Memory B cell (primary cell): ENCODE measurements around the gene RFWD3.
A peak's percentile ranks its signal among the peaks of the same experiment; 100 is the strongest.

Experiments used
- ATAC-seq: fragments of 150-1000 bp; cut with Tn5 transposase; 2 replicates; pipeline ENCODE4 v1.10.0; 2021; ENCODE audit warnings: low read depth, mild to moderate bottlenecking, moderate library complexity
- DNase-seq, 2 donors: peaks; one replicate each; pipeline ENCODE4 v3.0.0; 2022; ENCODE audit warnings: low spot score in 2 of 2
- H3K27ac Mint-ChIP-seq: one replicate; pipeline ENCODE4 v1.8.0; 2022; ENCODE audit warnings: mild to moderate bottlenecking, moderate library complexity, mixed read lengths
- H3K27me3 Mint-ChIP-seq: one replicate; pipeline ENCODE4 v1.8.0; 2022; ENCODE audit warnings: mixed read lengths
- H3K36me3 Mint-ChIP-seq: one replicate; pipeline ENCODE4 v1.8.0; 2022; ENCODE audit warnings: mild to moderate bottlenecking, mixed read lengths
- H3K4me1 Mint-ChIP-seq: one replicate; pipeline ENCODE4 v1.8.0; 2022; ENCODE audit warnings: mixed read lengths
- H3K4me3 Mint-ChIP-seq: one replicate; pipeline ENCODE4 v1.8.0; 2022; ENCODE audit warnings: mild to moderate bottlenecking, moderate library complexity, mixed read lengths
- H3K9me3 Mint-ChIP-seq: one replicate; pipeline ENCODE4 v1.8.0; 2022; ENCODE audit warnings: mixed read lengths

The RFWD3 gene

GRCh38 chr16:74666425-74667254 lies at the start of gene RFWD3:
Gene RFWD3, minus strand, starts transcription at chr16:74666877. Its CDS starts 5,428 bp downstream, at chr16:74661449.
- Mint-ChIP-seq H3K4me1 (peaks cover 19% of the 10 kb centered on the region), H3K4me3 (peak within 1 kb of the TSS; percentile 86), H3K27ac (peak within 1 kb of the TSS; percentile 81), H3K9me3 (no peaks in the 10 kb centered on the region), H3K36me3 (peaks cover 10% of the 10 kb centered on the region), H3K27me3 (no peaks in the 10 kb centered on the region)
- peak; percentile 86 to 95 for DNase-seq
- ATAC-seq, result peak; percentile 99

- no peaks in the 10 kb centered on the region for H3K27me3 Mint-ChIP-seq
- ATAC-seq, result no peak
- no peaks in the 10 kb centered on the region for H3K9me3 Mint-ChIP-seq
- H3K36me3 Mint-ChIP-seq, result peaks cover 8% of the 10 kb centered on the region
- no peak for DNase-seq
- H3K4me3 Mint-ChIP-seq, result no peak overlapping the region
- H3K27ac Mint-ChIP-seq, result no peak overlapping the region
- H3K4me1 Mint-ChIP-seq, result peaks cover 4% of the 10 kb centered on the region
Measured at GRCh38 chr16:74716355-74716754, 49.7 kb upstream of the RFWD3 start.

GRCh38 chr16:74713876-74714275 lies 47.2 kb upstream of the RFWD3 start:
- no peak overlapping the region for H3K4me3 Mint-ChIP-seq
- ATAC-seq (no peak), DNase-seq (no peak)
- H3K4me1 Mint-ChIP-seq, result peaks cover 2% of the 10 kb centered on the region
- H3K27ac Mint-ChIP-seq, result no peak overlapping the region
- H3K27me3 Mint-ChIP-seq, result no peaks in the 10 kb centered on the region
- H3K36me3 Mint-ChIP-seq, result peaks cover 2% of the 10 kb centered on the region
- no peaks in the 10 kb centered on the region for H3K9me3 Mint-ChIP-seq

- ATAC-seq (no peak), DNase-seq (no peak)
- no peak overlapping the region for H3K27ac Mint-ChIP-seq
- H3K36me3 Mint-ChIP-seq, result peaks cover 2% of the 10 kb centered on the region
- no peaks in the 10 kb centered on the region for H3K27me3 Mint-ChIP-seq
- H3K4me1 Mint-ChIP-seq, result peaks cover 2% of the 10 kb centered on the region
- no peaks in the 10 kb centered on the region for H3K9me3 Mint-ChIP-seq
- H3K4me3 Mint-ChIP-seq, result no peak overlapping the region
Measured at GRCh38 chr16:74713325-74713724, 46.6 kb upstream of the RFWD3 start.

GRCh38 chr16:74711938-74712337 lies 45.3 kb upstream of the RFWD3 start:
- H3K4me1 Mint-ChIP-seq, result peaks cover 2% of the 10 kb centered on the region
- no peak overlapping the region for H3K4me3 Mint-ChIP-seq
- no peak overlapping the region for H3K27ac Mint-ChIP-seq
- H3K27me3 Mint-ChIP-seq, result no peaks in the 10 kb centered on the region
- DNase-seq, result no peak
- no peak for ATAC-seq
- H3K36me3 Mint-ChIP-seq, result peaks cover 2% of the 10 kb centered on the region
- no peaks in the 10 kb centered on the region for H3K9me3 Mint-ChIP-seq

- Mint-ChIP-seq H3K4me1 (peaks cover 2% of the 10 kb centered on the region), H3K9me3 (no peaks in the 10 kb centered on the region), H3K4me3 (no peak overlapping the region), H3K27ac (no peak overlapping the region), H3K27me3 (no peaks in the 10 kb centered on the region), H3K36me3 (peaks cover 2% of the 10 kb centered on the region)
- no peak for ATAC-seq
- no peak for DNase-seq
Measured at GRCh38 chr16:74710401-74710800, 43.7 kb upstream of the RFWD3 start.

GRCh38 chr16:74709441-74709877 lies 42.8 kb upstream of the RFWD3 start:
- H3K4me1 Mint-ChIP-seq, result peaks cover 2% of the 10 kb centered on the region
- DNase-seq, result peak; percentile 82
- peaks cover 2% of the 10 kb centered on the region for H3K36me3 Mint-ChIP-seq
- H3K27me3 Mint-ChIP-seq, result no peaks in the 10 kb centered on the region
- peak; percentile 98 for ATAC-seq
- no peak overlapping the region for H3K4me3 Mint-ChIP-seq
- no peak overlapping the region for H3K27ac Mint-ChIP-seq
- H3K9me3 Mint-ChIP-seq, result no peaks in the 10 kb centered on the region

GRCh38 chr16:74700438-74701225 lies 34.0 kb upstream of the RFWD3 start, which contains the start of gene MLKL:
Gene MLKL, minus strand, starts transcription at chr16:74700862. Its CDS starts 5,105 bp downstream, at chr16:74695757.
- H3K4me3 Mint-ChIP-seq, result peak within 1 kb of the TSS; percentile 92
- H3K36me3 Mint-ChIP-seq, result no peaks in the 10 kb centered on the region
- DNase-seq (peak in 1 of 2 donors; percentile 32), ATAC-seq (peak; percentile 65)
- H3K9me3 Mint-ChIP-seq, result no peaks in the 10 kb centered on the region
- no peaks in the 10 kb centered on the region for H3K27me3 Mint-ChIP-seq
- peak within 1 kb of the TSS; percentile 91 for H3K27ac Mint-ChIP-seq
- peaks cover 35% of the 10 kb centered on the region for H3K4me1 Mint-ChIP-seq

GRCh38 chr16:74700116-74700437 lies 33.4 kb upstream of the RFWD3 start:
- peak; percentile 33 for ATAC-seq
- no peaks in the 10 kb centered on the region for H3K36me3 Mint-ChIP-seq
- H3K27ac Mint-ChIP-seq, result peak overlapping the region; percentile 91
- peak overlapping the region; percentile 92 for H3K4me3 Mint-ChIP-seq
- peak; percentile 22 to 23 for DNase-seq
- peaks cover 35% of the 10 kb centered on the region for H3K4me1 Mint-ChIP-seq
- H3K9me3 Mint-ChIP-seq, result no peaks in the 10 kb centered on the region
- no peaks in the 10 kb centered on the region for H3K27me3 Mint-ChIP-seq

GRCh38 chr16:74699666-74700065 lies 33.0 kb upstream of the RFWD3 start:
- Mint-ChIP-seq H3K27me3 (no peaks in the 10 kb centered on the region), H3K4me1 (peaks cover 35% of the 10 kb centered on the region), H3K27ac (peak overlapping the region; percentile 91), H3K36me3 (no peaks in the 10 kb centered on the region), H3K9me3 (no peaks in the 10 kb centered on the region), H3K4me3 (peak overlapping the region; percentile 77)
- no peak for ATAC-seq
- DNase-seq, result no peak

GRCh38 chr16:74698222-74698621 lies 31.5 kb upstream of the RFWD3 start:
- Mint-ChIP-seq H3K27me3 (no peaks in the 10 kb centered on the region), H3K4me3 (peak overlapping the region; percentile 77), H3K36me3 (peaks cover 2% of the 10 kb centered on the region), H3K4me1 (peaks cover 35% of the 10 kb centered on the region), H3K9me3 (no peaks in the 10 kb centered on the region), H3K27ac (peak overlapping the region; percentile 67)
- ATAC-seq, result no peak
- no peak for DNase-seq

GRCh38 chr16:74695450-74696422 lies 29.1 kb upstream of the RFWD3 start:
- peak overlapping the region; percentile 89 for H3K4me3 Mint-ChIP-seq
- DNase-seq (peak; percentile 59), ATAC-seq (peak; percentile 85)
- peaks cover 13% of the 10 kb centered on the region for H3K36me3 Mint-ChIP-seq
- no peaks in the 10 kb centered on the region for H3K27me3 Mint-ChIP-seq
- peaks cover 25% of the 10 kb centered on the region for H3K4me1 Mint-ChIP-seq
- H3K9me3 Mint-ChIP-seq, result no peaks in the 10 kb centered on the region
- H3K27ac Mint-ChIP-seq, result peak overlapping the region; percentile 81

GRCh38 chr16:74691093-74691855 lies 24.6 kb upstream of the RFWD3 start:
- no peak overlapping the region for H3K4me3 Mint-ChIP-seq
- H3K4me1 Mint-ChIP-seq, result peaks cover 7% of the 10 kb centered on the region
- H3K27ac Mint-ChIP-seq, result peak overlapping the region; percentile 22
- no peaks in the 10 kb centered on the region for H3K9me3 Mint-ChIP-seq
- DNase-seq, result no peak
- no peaks in the 10 kb centered on the region for H3K27me3 Mint-ChIP-seq
- no peak for ATAC-seq
- H3K36me3 Mint-ChIP-seq, result peaks cover 30% of the 10 kb centered on the region
